Measurements from ENCODE around the gene MYL4.
"Not testable (repeated sequence)": the region's sequence is repeated elsewhere in the genome, so short reads cannot be mapped to it uniquely, and the experiment has no call there.

Gene MYL4

DNA sequence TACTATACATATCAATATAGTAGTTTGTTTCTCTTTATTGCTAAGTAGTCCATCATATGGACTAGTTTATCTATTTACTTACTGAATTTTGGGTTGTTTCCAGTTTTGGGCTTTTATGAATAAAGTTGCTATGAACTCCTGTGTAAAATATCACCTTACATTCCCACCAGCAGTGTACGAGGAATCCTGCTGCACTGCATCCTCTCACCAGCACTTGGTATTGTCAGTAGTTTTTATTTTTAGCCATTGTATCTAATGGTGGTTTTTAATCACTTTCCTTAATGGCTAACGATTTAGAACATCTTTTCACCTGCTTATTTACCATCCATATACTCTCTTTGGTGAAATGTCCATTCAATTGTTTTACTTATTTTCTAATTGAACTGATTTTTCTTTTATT lies 44.0 kb upstream of the MYL4 start:
- no peak for TF ChIP-seq EZH2 (IDR thresholded peaks at IDR 0.05; ENCODE audit: borderline replicate concordance, low read length)
- TF ChIP-seq, protein P1, sequence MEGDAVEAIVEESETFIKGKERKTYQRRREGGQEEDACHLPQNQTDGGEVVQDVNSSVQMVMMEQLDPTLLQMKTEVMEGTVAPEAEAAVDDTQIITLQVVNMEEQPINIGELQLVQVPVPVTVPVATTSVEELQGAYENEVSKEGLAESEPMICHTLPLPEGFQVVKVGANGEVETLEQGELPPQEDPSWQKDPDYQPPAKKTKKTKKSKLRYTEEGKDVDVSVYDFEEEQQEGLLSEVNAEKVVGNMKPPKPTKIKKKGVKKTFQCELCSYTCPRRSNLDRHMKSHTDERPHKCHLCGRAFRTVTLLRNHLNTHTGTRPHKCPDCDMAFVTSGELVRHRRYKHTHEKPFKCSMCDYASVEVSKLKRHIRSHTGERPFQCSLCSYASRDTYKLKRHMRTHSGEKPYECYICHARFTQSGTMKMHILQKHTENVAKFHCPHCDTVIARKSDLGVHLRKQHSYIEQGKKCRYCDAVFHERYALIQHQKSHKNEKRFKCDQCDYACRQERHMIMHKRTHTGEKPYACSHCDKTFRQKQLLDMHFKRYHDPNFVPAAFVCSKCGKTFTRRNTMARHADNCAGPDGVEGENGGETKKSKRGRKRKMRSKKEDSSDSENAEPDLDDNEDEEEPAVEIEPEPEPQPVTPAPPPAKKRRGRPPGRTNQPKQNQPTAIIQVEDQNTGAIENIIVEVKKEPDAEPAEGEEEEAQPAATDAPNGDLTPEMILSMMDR (IDR thresholded peaks at IDR 0.05; ENCODE audit: low read length), result no peak
- no peak overlapping the region for H3K4me3 ChIP-seq (ENCODE audit: low read depth, low read length, poor library complexity, severe bottlenecking)
- H3K27me3 ChIP-seq (ENCODE audit: insufficient read depth, low read length), result no peaks in the 10 kb centered on the region
- H3F3A ChIP-seq (ENCODE audit: insufficient read depth, low read length), result no peaks in the 10 kb centered on the region
- no peaks in the 10 kb centered on the region for H3K9me3 ChIP-seq (ENCODE audit: low read length)
- H3K4me2 ChIP-seq (ENCODE audit: low read length), result no peak overlapping the region
- H4K20me1 ChIP-seq (ENCODE audit: insufficient read depth, low read length), result no peaks in the 10 kb centered on the region
- H3K9me2 ChIP-seq (ENCODE audit: low read depth, low read length), result no peaks in the 10 kb centered on the region
- H3K79me2 ChIP-seq (ENCODE audit: insufficient read depth, low read length), result peaks cover 2% of the 10 kb centered on the region; the same call in 1 of the 2 replicates
- no peak overlapping the region for H3K9ac ChIP-seq (ENCODE audit: low read length)
- H3K27ac ChIP-seq (ENCODE audit: low read depth, low read length, poor library complexity, severe bottlenecking), result no peak overlapping the region
- H3K36me3 ChIP-seq (ENCODE audit: insufficient read depth, low read length), result peaks cover 90% of the 10 kb centered on the region
- H2AFZ ChIP-seq (ENCODE audit: low read length), result no peak overlapping the region
- H3K4me1 ChIP-seq (ENCODE audit: insufficient read depth, low read length, severe bottlenecking), result peaks cover 16% of the 10 kb centered on the region

DNA sequence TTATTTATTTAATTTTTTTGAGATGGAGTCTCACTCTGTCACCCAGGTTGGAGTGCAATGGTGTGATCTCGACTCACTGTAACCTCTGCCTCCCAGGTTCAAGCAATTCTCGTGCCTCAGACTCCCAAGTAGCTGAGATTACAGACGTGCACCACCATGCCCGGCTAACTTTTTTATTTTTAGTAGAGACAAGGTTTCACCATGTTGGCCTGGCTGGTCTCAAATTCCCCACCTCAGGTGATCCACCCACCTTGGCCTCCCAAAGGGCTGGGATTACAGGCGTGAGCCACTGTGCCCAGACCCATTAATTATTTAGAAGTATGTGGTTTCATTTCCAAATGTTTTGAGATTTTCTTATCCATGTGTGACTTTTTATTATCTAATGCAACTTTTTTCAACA lies 42.3 kb upstream of the MYL4 start:
- not testable (repeated sequence) for H3K9me3 ChIP-seq (ENCODE audit: low read length); H3K27me3 ChIP-seq (ENCODE audit: insufficient read depth, low read length); H3K4me3 ChIP-seq (ENCODE audit: low read depth, low read length, poor library complexity, severe bottlenecking); H2AFZ ChIP-seq (ENCODE audit: low read length); H3K27ac ChIP-seq (ENCODE audit: low read depth, low read length, poor library complexity, severe bottlenecking); H3F3A ChIP-seq (ENCODE audit: insufficient read depth, low read length); H3K9ac ChIP-seq (ENCODE audit: low read length); H4K20me1 ChIP-seq (ENCODE audit: insufficient read depth, low read length); H3K9me2 ChIP-seq (ENCODE audit: low read depth, low read length); H3K4me2 ChIP-seq (ENCODE audit: low read length)
- peaks cover 90% of the 10 kb centered on the region for H3K36me3 ChIP-seq (ENCODE audit: insufficient read depth, low read length)
- peaks cover 14% of the 10 kb centered on the region for H3K79me2 ChIP-seq (ENCODE audit: insufficient read depth, low read length)
- peaks cover 16% of the 10 kb centered on the region for H3K4me1 ChIP-seq (ENCODE audit: insufficient read depth, low read length, severe bottlenecking)

DNA sequence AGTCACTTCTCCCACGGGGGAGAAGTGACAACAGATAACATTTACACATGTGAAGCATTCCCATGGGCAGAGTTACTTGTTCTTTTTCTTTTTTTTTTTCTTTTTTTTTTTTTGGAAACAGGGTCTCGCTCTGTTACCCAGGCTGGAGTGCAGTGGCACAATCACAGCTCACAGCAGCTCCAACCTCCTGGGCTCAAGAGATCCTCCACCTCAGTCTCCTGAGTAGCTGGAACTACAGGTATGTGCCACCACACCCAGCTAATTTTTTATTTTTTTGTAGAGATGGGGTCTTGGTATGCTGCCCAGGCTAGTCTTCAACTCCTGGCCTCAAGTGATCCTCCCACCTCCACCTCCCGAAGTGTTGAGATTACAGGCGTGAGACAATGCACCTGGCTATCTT lies 40.3 kb upstream of the MYL4 start:
- not testable (repeated sequence) for H3K9ac ChIP-seq (ENCODE audit: low read length); H3K4me2 ChIP-seq (ENCODE audit: low read length); H3K27ac ChIP-seq (ENCODE audit: low read depth, low read length, poor library complexity, severe bottlenecking); H3K4me1 ChIP-seq (ENCODE audit: insufficient read depth, low read length, severe bottlenecking); H3K4me3 ChIP-seq (ENCODE audit: low read depth, low read length, poor library complexity, severe bottlenecking); H3K9me2 ChIP-seq (ENCODE audit: low read depth, low read length); H3F3A ChIP-seq (ENCODE audit: insufficient read depth, low read length); H3K27me3 ChIP-seq (ENCODE audit: insufficient read depth, low read length); H2AFZ ChIP-seq (ENCODE audit: low read length); H3K9me3 ChIP-seq (ENCODE audit: low read length); H4K20me1 ChIP-seq (ENCODE audit: insufficient read depth, low read length)
- H3K79me2 ChIP-seq (ENCODE audit: insufficient read depth, low read length), result peaks cover 35% of the 10 kb centered on the region
- H3K36me3 ChIP-seq (ENCODE audit: insufficient read depth, low read length), result peaks cover 92% of the 10 kb centered on the region

DNA sequence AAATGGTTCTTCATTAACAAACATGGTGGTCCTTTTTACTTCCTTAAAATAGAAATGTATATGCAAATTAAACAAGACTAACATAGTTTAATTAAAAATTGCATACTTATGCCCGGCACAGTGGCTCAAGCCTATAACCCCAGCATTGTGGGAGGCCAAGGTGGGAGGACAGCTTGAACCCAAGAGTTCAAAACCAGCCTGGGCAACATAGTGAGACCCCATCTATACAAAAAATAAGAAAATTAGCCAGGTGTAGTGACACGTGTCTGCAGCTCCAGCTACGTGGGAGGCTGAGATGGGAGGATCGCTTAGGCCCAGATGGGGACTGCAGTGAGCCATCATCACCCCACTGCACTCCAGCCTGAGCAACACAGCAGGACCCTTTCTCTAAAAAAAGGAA lies 38.4 kb upstream of the MYL4 start:
- H3K9ac ChIP-seq (ENCODE audit: low read length), result no peak overlapping the region
- H3K4me2 ChIP-seq (ENCODE audit: low read length), result no peak overlapping the region
- no peaks in the 10 kb centered on the region for H3K27me3 ChIP-seq (ENCODE audit: insufficient read depth, low read length)
- H3K9me3 ChIP-seq (ENCODE audit: low read length), result no peaks in the 10 kb centered on the region
- H3K4me1 ChIP-seq (ENCODE audit: insufficient read depth, low read length, severe bottlenecking), result no peaks in the 10 kb centered on the region
- TF ChIP-seq, protein P1 (IDR thresholded peaks at IDR 0.05; ENCODE audit: low read length), result no peak
- no peak for TF ChIP-seq EZH2 (IDR thresholded peaks at IDR 0.05; ENCODE audit: borderline replicate concordance, low read length)
- peaks cover 48% of the 10 kb centered on the region for H3K79me2 ChIP-seq (ENCODE audit: insufficient read depth, low read length)
- H3F3A ChIP-seq (ENCODE audit: insufficient read depth, low read length), result no peaks in the 10 kb centered on the region
- no peaks in the 10 kb centered on the region for H3K9me2 ChIP-seq (ENCODE audit: low read depth, low read length)
- H2AFZ ChIP-seq (ENCODE audit: low read length), result no peak overlapping the region
- no peak overlapping the region for H3K27ac ChIP-seq (ENCODE audit: low read depth, low read length, poor library complexity, severe bottlenecking)
- peaks cover 6% of the 10 kb centered on the region; the same call in 1 of the 2 replicates for H4K20me1 ChIP-seq (ENCODE audit: insufficient read depth, low read length)
- H3K36me3 ChIP-seq (ENCODE audit: insufficient read depth, low read length), result peaks cover 92% of the 10 kb centered on the region
- H3K4me3 ChIP-seq (ENCODE audit: low read depth, low read length, poor library complexity, severe bottlenecking), result no peak overlapping the region
